Choroid plexus epithelial cell (primary cell): ENCODE results near the gene RPP40.

Source experiments
- DNase-seq: peaks from one replicate; pipeline ENCODE4 v3.0.0-alpha.2; 2010; ENCODE audit warnings: low read depth
- H3K4me3 ChIP-seq: 2 replicates; pipeline ENCODE4 v1.5.1; 2011; ENCODE audit warnings: low read depth, mild to moderate bottlenecking, control low read depth, low read length, moderate library complexity
- CTCF ChIP-seq: conservative IDR thresholded peaks from 2 replicates; pipeline ENCODE4 v1.5.1; 2011; ENCODE audit warnings: low read depth, mild to moderate bottlenecking, control low read depth, inconsistent platforms, low read length, moderate library complexity

RPP40 gene

GRCh38 chr6:4953440-4953839 is 50.4 kb downstream of the RPP40 start:
- no peak for TF ChIP-seq CTCF
- DNase-seq: no peak

GRCh38 chr6:4950836-4951533 is 52.9 kb downstream of the RPP40 start:
- DNase-seq: no peak
- no peak for TF ChIP-seq CTCF
- no peak overlapping the region for H3K4me3 ChIP-seq

More at GRCh38 chr6:4953440-4953839, 50.4 kb downstream of the RPP40 start:
- no peak overlapping the region for H3K4me3 ChIP-seq

- no peak overlapping the region for H3K4me3 ChIP-seq
Measured at GRCh38 chr6:4950076-4950475, 53.8 kb downstream of the RPP40 start.

GRCh38 chr6:4948781-4949450 is 54.9 kb downstream of the RPP40 start:
- no peak overlapping the region for H3K4me3 ChIP-seq
- no peak for TF ChIP-seq CTCF
- DNase-seq: no peak

More at GRCh38 chr6:4950076-4950475, 53.8 kb downstream of the RPP40 start:
- DNase-seq: no peak
- no peak for TF ChIP-seq CTCF

- no peak for DNase-seq
- no peak for TF ChIP-seq CTCF
- H3K4me3 ChIP-seq: no peak overlapping the region
Measured at GRCh38 chr6:4947716-4948115, 56.1 kb downstream of the RPP40 start.

- H3K4me3 ChIP-seq: no peak overlapping the region
- TF ChIP-seq CTCF: no peak
- DNase-seq: no peak
Measured at GRCh38 chr6:4946521-4946920, 57.3 kb downstream of the RPP40 start.
